Left cardiac atrium (tissue), 4 donors: Measurements from ENCODE around the gene ZFR2. TPM values are rescaled to one million over a fixed set of nuclear protein-coding genes. Genes with fewer than 3 reads are reported as not detected.
"Not testable (repeated sequence)": the region's sequence is repeated elsewhere in the genome, so short reads cannot be mapped to it uniquely, and the experiment has no call there.

Experiments
- ATAC-seq, 2 donors: fragments of 200-7000 bp; cut with Tn5 transposase; one replicate each; pipeline ENCODE4 v1.9.1; 2020; ENCODE audit warnings: mild to moderate bottlenecking in 2 of 2, moderate library complexity in 2 of 2
- DNase-seq: peaks from one replicate; pipeline ENCODE4 v3.0.0-alpha.2; 2020
- intact Hi-C, 2 donors: fragments of 100-400 bp; cut with DNase I; formaldehyde crosslinking; loops; one replicate each; pipeline versions ENCODE4 v1.14.1 to v1.15.1; 2022 to 2023
- long read RNA-seq: library from polyadenylated mRNA; unstranded; transcript quantifications from one replicate; pipeline ENCODE4 v2.0.0, GENCODE V29; 2021
- total RNA-seq, 2 donors: library from RNA; stranded (reverse); fragmentation: NEBNext Ultra II Directional; extraction: Animal tissue kit (Norgen Biotek cat#: 25700); gene quantifications; one replicate each; pipeline ENCODE4 v1.2.1, GENCODE V29; 2021
- donor health status: DM: no; HTN: yes; CAD: no.
- donor health status: DM: no; HTN: yes; CAD: no; lungs with severe emphysema.
- donor health status: DM: yes; HTN: yes; CAD: no.
- donor health status: Dilated cardiomyopathy.

The ZFR2 gene
- total RNA-seq = under 1 TPM; 0.29 to 0.35 TPM
- long read RNA-seq, partial matches to known transcripts = 0 of 1 reads
- long read RNA-seq, other reads (novel, unspliced or antisense) = 1 of 1 reads

- ATAC-seq (peak in 1 of 2 donors; percentile 12), DNase-seq (no peak)
- intact Hi-C loops = no loop called here
Measured at GRCh38 chr19:3868770-3869456, at the start of gene ZFR2. TSS of gene ZFR2 (minus strand) at chr19:3869038. CDS start at chr19:3869017, 21 bp downstream.

- ATAC-seq (no peak), DNase-seq (no peak)
- intact Hi-C loops = no loop called here
Measured at GRCh38 chr19:3916033-3916432, 47.2 kb upstream of the ZFR2 start.

- intact Hi-C loops = no loop called here
- ATAC-seq (no peak), DNase-seq (no peak)
Measured at GRCh38 chr19:3914199-3914598, 45.4 kb upstream of the ZFR2 start.

- no peak for DNase-seq
- no peak for ATAC-seq
- intact Hi-C loops = no loop called here
Measured at GRCh38 chr19:3910105-3910504, 41.3 kb upstream of the ZFR2 start.

- intact Hi-C loops = no loop called here
- no peak for DNase-seq
- no peak for ATAC-seq
Measured at GRCh38 chr19:3908266-3909054, 39.6 kb upstream of the ZFR2 start.

GRCh38 chr19:3907626-3908265 is 38.9 kb upstream of the ZFR2 start:
- intact Hi-C loops = no loop called here
- no peak for DNase-seq
- no peak for ATAC-seq

- intact Hi-C loops = no loop called here
- ATAC-seq (no peak), DNase-seq (no peak)
Measured at GRCh38 chr19:3904233-3904632, 35.4 kb upstream of the ZFR2 start.

- no peak for DNase-seq
- no peak for ATAC-seq
- intact Hi-C loops = no loop called here
Measured at GRCh38 chr19:3902317-3902973, 33.6 kb upstream of the ZFR2 start.

GRCh38 chr19:3899531-3900294 is 30.9 kb upstream of the ZFR2 start:
- DNase-seq = no peak
- no peak for ATAC-seq
- intact Hi-C loops = no loop called here

GRCh38 chr19:3898426-3898825 is 29.6 kb upstream of the ZFR2 start:
- no peak for DNase-seq
- no peak for ATAC-seq
- intact Hi-C loops = no loop called here

- ATAC-seq (no peak), DNase-seq (no peak)
- intact Hi-C loops = no loop called here
Measured at GRCh38 chr19:3897936-3898335, 29.1 kb upstream of the ZFR2 start.

GRCh38 chr19:3895788-3896187 is 26.9 kb upstream of the ZFR2 start:
- DNase-seq = no peak
- ATAC-seq = no peak
- intact Hi-C loops = no loop called here

- intact Hi-C loops, DNase-seq, ATAC-seq: not testable (repeated sequence)
Measured at GRCh38 chr19:3894959-3895358, 26.1 kb upstream of the ZFR2 start.

- ATAC-seq (no peak), DNase-seq (no peak)
Measured at GRCh38 chr19:3893509-3894179, 24.8 kb upstream of the ZFR2 start.

GRCh38 chr19:3890591-3890990 is 21.8 kb upstream of the ZFR2 start:
- ATAC-seq = no peak
- intact Hi-C loops = no loop called here

More at GRCh38 chr19:3893509-3894179, 24.8 kb upstream of the ZFR2 start:
- intact Hi-C loops = no loop called here

GRCh38 chr19:3882041-3882384 is 13.2 kb upstream of the ZFR2 start:
- no peak for ATAC-seq
- intact Hi-C loops = no loop called here

More at GRCh38 chr19:3890591-3890990, 21.8 kb upstream of the ZFR2 start:
- no peak for DNase-seq

GRCh38 chr19:3881272-3882040 is 12.6 kb upstream of the ZFR2 start:
- no peak for ATAC-seq
- no peak for DNase-seq
- intact Hi-C loops = no loop called here

More at GRCh38 chr19:3882041-3882384, 13.2 kb upstream of the ZFR2 start:
- DNase-seq = no peak
